Measurements from ENCODE around the gene PDE4A. TPM values are rescaled to one million over a fixed set of nuclear protein-coding genes. Genes with fewer than 3 reads are reported as not detected.

The PDE4A gene
- total RNA-seq, 1 donor = 5.1 TPM

GRCh38 chr19:10518444-10519361 lies 98.4 kb downstream of the PDE4A start:
- no peaks in the 10 kb centered on the region for H3K36me3 ChIP-seq (ENCODE audit: insufficient read depth, low read length)
- peaks cover 18% of the 10 kb centered on the region for H3K4me1 ChIP-seq (ENCODE audit: insufficient read depth, low read length)
- no peak overlapping the region for H3K27ac ChIP-seq (ENCODE audit: low read depth, low read length)
- peak overlapping the region; percentile 67 for H3K4me3 ChIP-seq (ENCODE audit: insufficient read depth, low read length)
- H4K20me1 ChIP-seq (ENCODE audit: insufficient read depth, low read length) = no peaks in the 10 kb centered on the region
- no peak for TF ChIP-seq CTCF (IDR thresholded peaks at IDR 0.05; ENCODE audit: extremely low read depth, low read depth, low read length)
- peak overlapping the region; percentile 70 for H2AFZ ChIP-seq (ENCODE audit: low read length)
- no peaks in the 10 kb centered on the region for H3K9me3 ChIP-seq (ENCODE audit: low read depth, low read length)
- peaks cover 30% of the 10 kb centered on the region for H3K27me3 ChIP-seq (ENCODE audit: insufficient read depth, low read length)
- no peaks in the 10 kb centered on the region for H3K79me2 ChIP-seq (ENCODE audit: insufficient read depth, low read length)
- DNase-seq (ENCODE audit: insufficient read length, low spot score, missing footprints) = peak; percentile 89
- peak overlapping the region; percentile 86 for H3K4me2 ChIP-seq (ENCODE audit: insufficient read depth, low read length)

Other genes starting within 250 kb of the PDE4A start
- 24.2 and 33.7 TPM in 2 replicates for gene DNMT1, start 225.6 kb upstream of the PDE4A start, total RNA-seq
- 9.4 and 14.1 TPM in 2 replicates for gene S1PR2, start 189.2 kb upstream of the PDE4A start, total RNA-seq
- 37.1 and 37.3 TPM in 2 replicates for gene MRPL4, start 168.3 kb upstream of the PDE4A start, total RNA-seq
- 25.6 and 35.5 TPM in 2 replicates for gene ICAM1, start 149.4 kb upstream of the PDE4A start, total RNA-seq
- gene ICAM4, start 133.6 kb upstream of the PDE4A start, total RNA-seq = under 0.01 and 0.29 TPM in 2 replicates
- under 0.01 TPM in 1 of 2 replicates, not detected in the other for gene ICAM5, start 130.6 kb upstream of the PDE4A start, total RNA-seq
- gene ZGLP1, start 110.7 kb upstream of the PDE4A start, total RNA-seq = 0.59 and 0.72 TPM in 2 replicates
- gene FDX2, start 104.5 kb upstream of the PDE4A start, total RNA-seq = 14.7 and 17.7 TPM in 2 replicates
- gene RAVER1, start 87.0 kb upstream of the PDE4A start, total RNA-seq = 8.0 TPM in 2 replicates
- 3.2 and 3.6 TPM in 2 replicates for gene ICAM3, start 80.9 kb upstream of the PDE4A start, total RNA-seq
- gene TYK2, start 40.0 kb upstream of the PDE4A start, total RNA-seq = 52.5 and 72.7 TPM in 2 replicates
- 131 and 154 TPM in 2 replicates for gene CDC37, start 17.0 kb upstream of the PDE4A start, total RNA-seq
- 64.8 and 77.1 TPM in 2 replicates for gene KEAP1, start 82.8 kb downstream of the PDE4A start, total RNA-seq
- 0.29 and 0.36 TPM in 2 replicates for gene S1PR5, start 96.9 kb downstream of the PDE4A start, total RNA-seq
- gene ATG4D, start 123.4 kb downstream of the PDE4A start, total RNA-seq = 11.6 and 12.7 TPM in 2 replicates
- 5.4 and 5.9 TPM in 2 replicates for gene KRI1, start 145.5 kb downstream of the PDE4A start, total RNA-seq
- gene CDKN2D, start 148.4 kb downstream of the PDE4A start, total RNA-seq = 4.0 and 5.3 TPM in 2 replicates
- 0.29 and 0.72 TPM in 2 replicates for gene AP1M2, start 166.8 kb downstream of the PDE4A start, total RNA-seq
- gene SLC44A2, start 205.0 kb downstream of the PDE4A start, total RNA-seq = 43.0 and 49.9 TPM in 2 replicates
- gene ILF3, start 233.8 kb downstream of the PDE4A start, total RNA-seq = 105 and 107 TPM in 2 replicates

Data from osteoblast (primary cell).